ENCODE measurements around the gene MEGF6.

- TF ChIP-seq POLR2AphosphoS5 (IDR thresholded peaks at IDR 0.05; ENCODE audit: low read depth, low read length) (no peak), POLR2A (IDR thresholded peaks at IDR 0.05; ENCODE audit: low read depth, low read length) (no peak), TAF1 (IDR thresholded peaks at IDR 0.05; ENCODE audit: borderline replicate concordance, low read depth, low read length) (no peak)
Measured at GRCh38 chr1:3553166-3553939, 58.0 kb downstream of the MEGF6 start.
